Activated T-cell treated with anti-CD3 and anti-CD28 coated beads for 1 hour (primary cell): ENCODE data around the gene RSPH10B2.
"Not testable (repeated sequence)": the region's sequence is repeated elsewhere in the genome, so short reads cannot be mapped to it uniquely, and the experiment has no call there.

Experiments used
- DNase-seq: peaks from one replicate; pipeline ENCODE4 v3.0.0-alpha.2; 2020; ENCODE audit warnings: low read depth

Gene RSPH10B2

DNA sequence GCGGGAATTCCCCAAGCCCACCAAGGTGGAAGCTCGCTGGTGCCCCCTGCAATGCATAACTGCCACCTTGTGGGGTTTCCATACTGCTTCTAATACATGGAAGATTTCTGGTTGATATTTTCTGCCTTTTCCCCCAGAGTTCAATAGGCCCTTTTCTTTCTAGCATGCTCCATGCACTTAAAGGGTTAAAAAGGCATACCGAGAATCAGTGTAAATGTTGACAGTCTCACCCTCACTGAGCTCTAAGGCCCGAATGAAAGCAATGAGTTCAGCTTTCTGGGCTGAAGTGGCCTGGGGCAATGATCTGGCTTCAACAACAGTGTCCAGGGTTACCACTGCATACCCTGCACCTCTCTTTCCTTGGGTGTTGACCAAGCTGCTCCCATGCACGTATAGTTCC is 89.2 kb downstream of the RSPH10B2 start:
- DNase-seq = not testable (repeated sequence)

DNA sequence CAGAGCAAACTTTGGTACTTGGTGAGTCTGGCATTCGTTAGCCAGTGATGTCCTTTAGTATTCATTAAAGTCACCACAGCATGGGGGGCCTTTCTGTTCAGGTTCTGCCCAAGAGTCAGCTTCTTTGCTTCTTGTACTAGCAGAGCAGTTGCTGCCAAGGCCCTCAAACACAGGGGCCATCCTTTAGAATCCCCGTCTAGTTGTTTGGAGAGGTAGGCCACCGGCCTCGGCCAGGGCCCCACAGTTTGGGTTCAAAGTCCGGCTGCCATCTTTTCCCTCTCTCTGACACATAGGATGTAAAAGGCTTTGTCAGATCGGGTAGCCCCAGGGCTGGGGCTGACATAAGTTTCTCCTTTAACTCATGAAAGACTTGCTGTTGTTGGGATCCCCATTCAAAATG is 89.8 kb downstream of the RSPH10B2 start:
- DNase-seq = not testable (repeated sequence)

DNA sequence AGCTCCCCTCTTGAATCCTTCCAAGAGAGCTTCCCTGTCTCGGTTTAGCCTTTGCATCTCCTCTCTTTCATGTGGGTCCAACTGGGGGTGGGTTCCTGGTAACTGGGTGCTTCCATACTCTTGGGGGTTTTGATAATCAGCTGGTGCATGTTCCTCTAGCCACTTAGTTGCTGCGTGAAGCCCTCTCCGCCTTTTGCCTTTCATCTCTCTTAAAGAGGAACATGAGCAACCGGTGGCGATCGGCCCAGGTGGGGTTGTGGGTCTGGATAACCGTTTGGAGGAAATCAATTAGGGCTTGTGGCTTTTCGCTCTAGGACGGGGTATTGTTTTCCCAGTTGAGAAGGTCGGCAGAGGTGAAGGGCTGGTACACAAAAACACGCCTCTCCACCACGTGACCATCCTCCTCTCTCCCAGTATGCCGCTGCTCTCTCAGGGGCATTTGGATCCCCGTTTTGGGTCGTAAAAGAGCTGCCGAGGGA is 92.1 kb downstream of the RSPH10B2 start:
- not testable (repeated sequence) for DNase-seq

DNA sequence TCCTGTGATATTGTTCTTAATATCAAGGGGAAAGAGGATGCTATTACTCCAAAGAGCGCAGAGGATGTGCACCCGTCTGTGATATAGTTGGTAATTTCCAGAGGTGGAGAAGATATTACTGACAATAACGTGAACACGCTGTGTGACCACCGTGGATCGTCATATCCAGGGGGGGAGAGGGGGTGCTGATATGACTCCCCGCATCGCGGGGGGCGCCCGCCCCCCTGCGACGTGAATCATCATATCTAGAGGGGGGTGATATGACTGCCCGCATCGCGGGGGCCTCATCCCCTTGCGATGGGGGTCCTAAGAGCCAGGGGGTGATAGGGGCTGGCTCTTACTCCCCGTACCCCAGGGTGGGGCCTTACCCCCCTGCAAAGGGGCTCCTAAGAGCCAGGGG is 93.8 kb downstream of the RSPH10B2 start:
- not testable (repeated sequence) for DNase-seq
